Panc1 (cell line): ENCODE measurements around the gene SF3B6.

Source experiments
- CTCF ChIP-seq: fragments of 450-650 bp; IDR thresholded peaks from 2 replicates; pipeline ENCODE4 v1.5.1; 2017; ENCODE audit warnings: mild to moderate bottlenecking
- POLR2AphosphoS5 ChIP-seq: IDR thresholded peaks from 2 replicates; pipeline ENCODE4 v1.6.1; 2012; ENCODE audit warnings: mild to moderate bottlenecking, low read depth, low read length, moderate library complexity
- REST ChIP-seq, 2 experiments: IDR thresholded peaks; 2 replicates each; pipeline ENCODE4 v1.6.1; 2011 to 2012; ENCODE audit warnings: low read depth in 2 of 2, control low read depth in 1 of 2, low read length in 1 of 2, mild to moderate bottlenecking in 1 of 2, moderate library complexity in 1 of 2; ENCODE audit not compliant: insufficient read depth in 1 of 2
- SIN3A ChIP-seq: IDR thresholded peaks from 2 replicates; pipeline ENCODE4 v1.6.1; 2012; ENCODE audit warnings: low read depth, mild to moderate bottlenecking, low read length, moderate library complexity, borderline replicate concordance; ENCODE audit not compliant: insufficient read depth

- TF ChIP-seq CTCF, result no peak
- TF ChIP-seq POLR2AphosphoS5, result no peak
- no peak for TF ChIP-seq REST (IDR thresholded peaks at IDR 0.05; ENCODE audit: insufficient read depth in 1 of 2, low read depth in 2 of 2, low read length in 1 of 2)
- TF ChIP-seq SIN3A, result no peak
Measured at GRCh38 chr2:24055750-24056149, 20.4 kb downstream of the SF3B6 start.
